PC-3 (cell line): ENCODE data around the gene EHHADH. TPM values are rescaled to one million over a fixed set of nuclear protein-coding genes. Genes with fewer than 3 reads are reported as not detected.
"Not testable (repeated sequence)": the region's sequence is repeated elsewhere in the genome, so short reads cannot be mapped to it uniquely, and the experiment has no call there.

Experiments
- ATAC-seq: fragments of 200-7000 bp; cut with Tn5 transposase; 2 replicates; pipeline ENCODE4 v1.9.1; 2020; ENCODE audit warnings: mild to moderate bottlenecking, moderate library complexity
- BruUV-seq: library from RNA; stranded (reverse); fragments of 400-500 nt; replicated peaks from 2 replicates; lab custom pipeline; 2021; lab: Mats Ljungman, UMichigan
- CTCF ChIA-PET: fragments of 300-600 bp; sonication (Branson Sonifier 250); formaldehyde crosslinking; loops from one replicate; lab custom pipeline; 2022; ENCODE audit warnings: antibody characterized with exemption; lab: Charles Lee
- POLR2A ChIA-PET: fragments of 300-600 bp; sonication (Branson Sonifier 250); formaldehyde crosslinking; loops from one replicate; lab custom pipeline; 2022; ENCODE audit warnings: antibody characterized with exemption; ENCODE audit not compliant: unreplicated experiment; lab: Charles Lee
- DNase-seq: peaks from one replicate; pipeline ENCODE4 v3.0.0-alpha.2; 2015
- H2AFZ ChIP-seq: fragments of 300-600 bp; sonication (generic); 2 replicates; pipeline ENCODE4 v1.6.0; 2016; ENCODE audit warnings: antibody characterized with exemption, low read length
- H3F3A ChIP-seq: fragments of 300-600 bp; sonication (generic); one replicate; pipeline ENCODE4 v1.6.0; 2017; ENCODE audit warnings: antibody characterized with exemption, low read length, control low read depth, mild to moderate bottlenecking; ENCODE audit not compliant: unreplicated experiment
- H3K27ac ChIP-seq: fragments of 300-600 bp; sonication (generic); 2 replicates; pipeline ENCODE4 v1.5.1; 2016; ENCODE audit warnings: mild to moderate bottlenecking, low read length
- H3K27me3 ChIP-seq: fragments of 300-600 bp; sonication (generic); 2 replicates; pipeline ENCODE4 v1.6.1; 2016; ENCODE audit warnings: low read length, mixed read lengths
- H3K36me3 ChIP-seq: fragments of 300-600 bp; sonication (generic); 2 replicates; pipeline ENCODE4 v1.6.1; 2016; ENCODE audit warnings: low read depth, mixed run types, low read length, mixed read lengths
- H3K4me1 ChIP-seq: fragments of 300-600 bp; sonication (generic); 2 replicates; pipeline ENCODE4 v1.5.1; 2016; ENCODE audit warnings: low read length; ENCODE audit not compliant: insufficient read depth
- H3K4me2 ChIP-seq: fragments of 300-600 bp; sonication (generic); 2 replicates; pipeline ENCODE4 v1.6.0; 2016; ENCODE audit warnings: low read length
- H3K4me3 ChIP-seq: fragments of 300-600 bp; sonication (generic); 2 replicates; pipeline ENCODE4 v1.5.1; 2016; ENCODE audit warnings: mild to moderate bottlenecking, low read length, mixed read lengths
- H3K79me2 ChIP-seq: fragments of 300-600 bp; sonication (generic); 2 replicates; pipeline ENCODE4 v1.6.1; 2017; ENCODE audit warnings: low read length, mixed read lengths
- H3K9ac ChIP-seq: fragments of 300-600 bp; sonication (generic); 2 replicates; pipeline ENCODE4 v1.6.0; 2016; ENCODE audit warnings: mild to moderate bottlenecking, low read length
- H3K9me2 ChIP-seq: fragments of 300-600 bp; sonication (generic); replicated peaks from 2 replicates; pipeline ENCODE4 v1.6.1; 2016; ENCODE audit warnings: mixed run types, low read length, mixed read lengths
- H3K9me3 ChIP-seq: fragments of 300-600 bp; sonication (generic); 2 replicates; pipeline ENCODE4 v1.6.1; 2016; ENCODE audit warnings: low read length, mixed read lengths
- H4K20me1 ChIP-seq: fragments of 300-600 bp; sonication (generic); 2 replicates; pipeline ENCODE4 v1.6.1; 2016; ENCODE audit warnings: low read length, mixed read lengths
- EZH2 ChIP-seq: fragments of 300-600 bp; sonication (generic); IDR thresholded peaks from one replicate; pipeline ENCODE4 v1.6.1; 2017; ENCODE audit warnings: antibody characterized with exemption, mild to moderate bottlenecking, low read length; ENCODE audit not compliant: unreplicated experiment
- EZH2phosphoT487 ChIP-seq: fragments of 300-600 bp; sonication (generic); IDR thresholded peaks from 2 replicates; pipeline ENCODE4 v1.6.1; 2018; ENCODE audit warnings: mild to moderate bottlenecking, antibody characterized with exemption, low read length, borderline replicate concordance
- intact Hi-C: fragments of 100-400 bp; cut with micrococcal nuclease; formaldehyde crosslinking; loops from 2 replicates; pipeline ENCODE4 v1.9.0; 2023
- total RNA-seq: library from RNA; depleted of rRNA; stranded (reverse); fragments of >200 nt; gene quantifications from 2 replicates; pipeline ENCODE4 v1.2.3, GENCODE V29; 2014
- TF ChIP-seq, protein P1 (sequence below): fragments of 300-600 bp; sonication (generic); conservative IDR thresholded peaks from 2 replicates; pipeline ENCODE4 v1.5.1; 2017; ENCODE audit warnings: antibody characterized with exemption, low read depth, mild to moderate bottlenecking, low read length

Gene EHHADH
- total RNA-seq, 1 experiment from 2014 or later: 7.1 TPM

DNA sequence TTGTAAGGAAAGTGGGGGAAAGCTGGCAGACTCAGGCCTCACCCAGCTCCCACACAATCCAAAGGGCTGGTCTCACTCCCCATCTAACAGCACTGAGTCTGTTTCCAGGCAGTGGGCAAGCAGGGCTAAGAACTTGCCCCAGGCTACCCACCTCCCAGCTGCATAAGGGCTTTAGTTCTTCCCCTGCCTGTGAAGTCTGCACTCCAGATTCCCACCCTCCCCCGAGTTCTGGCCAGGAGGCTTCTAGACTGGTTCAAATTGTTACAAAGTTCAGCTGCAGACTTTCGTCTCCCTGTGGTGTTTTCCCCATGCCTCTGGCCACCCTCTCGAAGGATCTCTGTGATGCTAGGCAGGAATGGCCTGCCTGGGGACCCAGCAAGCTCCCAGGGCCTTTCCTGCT lies 11.2 kb downstream of the EHHADH start:
- CTCF ChIA-PET: no interaction called here
- Histone ChIP-seq H3K9me3 (peaks cover 7% of the 10 kb centered on the region), H3K79me2 (no peaks in the 10 kb centered on the region), H3K9me2 (no peaks in the 10 kb centered on the region), H3K4me3 (no peak overlapping the region), H3K4me1 (no peaks in the 10 kb centered on the region), H3K4me2 (no peak overlapping the region), H3F3A (no peaks in the 10 kb centered on the region), H3K9ac (no peak overlapping the region), H3K27me3 (no peaks in the 10 kb centered on the region), H3K27ac (no peak overlapping the region), H2AFZ (no peak overlapping the region), H4K20me1 (no peaks in the 10 kb centered on the region), H3K36me3 (no peaks in the 10 kb centered on the region)
- no peak for DNase-seq
- intact Hi-C loops: no loop called here
- BruUV-seq: no TSS peak
- TF ChIP-seq EZH2: no peak
- TF ChIP-seq, protein P1, sequence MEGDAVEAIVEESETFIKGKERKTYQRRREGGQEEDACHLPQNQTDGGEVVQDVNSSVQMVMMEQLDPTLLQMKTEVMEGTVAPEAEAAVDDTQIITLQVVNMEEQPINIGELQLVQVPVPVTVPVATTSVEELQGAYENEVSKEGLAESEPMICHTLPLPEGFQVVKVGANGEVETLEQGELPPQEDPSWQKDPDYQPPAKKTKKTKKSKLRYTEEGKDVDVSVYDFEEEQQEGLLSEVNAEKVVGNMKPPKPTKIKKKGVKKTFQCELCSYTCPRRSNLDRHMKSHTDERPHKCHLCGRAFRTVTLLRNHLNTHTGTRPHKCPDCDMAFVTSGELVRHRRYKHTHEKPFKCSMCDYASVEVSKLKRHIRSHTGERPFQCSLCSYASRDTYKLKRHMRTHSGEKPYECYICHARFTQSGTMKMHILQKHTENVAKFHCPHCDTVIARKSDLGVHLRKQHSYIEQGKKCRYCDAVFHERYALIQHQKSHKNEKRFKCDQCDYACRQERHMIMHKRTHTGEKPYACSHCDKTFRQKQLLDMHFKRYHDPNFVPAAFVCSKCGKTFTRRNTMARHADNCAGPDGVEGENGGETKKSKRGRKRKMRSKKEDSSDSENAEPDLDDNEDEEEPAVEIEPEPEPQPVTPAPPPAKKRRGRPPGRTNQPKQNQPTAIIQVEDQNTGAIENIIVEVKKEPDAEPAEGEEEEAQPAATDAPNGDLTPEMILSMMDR: no peak
- no peak for TF ChIP-seq EZH2phosphoT487
- POLR2A ChIA-PET: no interaction called here
- no peak for ATAC-seq

DNA sequence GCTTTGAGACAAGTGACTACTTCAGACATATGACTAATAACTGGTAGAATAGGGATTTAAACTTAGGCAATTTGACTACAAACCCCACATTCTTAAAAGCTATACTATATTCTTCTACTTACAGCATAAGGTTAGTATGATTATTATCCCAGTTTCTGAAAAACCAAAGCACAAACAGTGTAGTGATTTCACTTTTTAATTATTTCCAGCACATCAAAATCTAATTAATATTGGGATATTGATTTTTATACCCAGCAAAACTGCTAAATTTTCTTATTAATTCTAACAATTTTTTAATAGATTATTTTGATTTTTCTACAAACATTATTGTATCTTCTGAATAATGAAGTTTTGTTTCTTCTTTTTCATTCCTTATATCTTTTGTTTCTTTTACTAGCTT lies 16.9 kb downstream of the EHHADH start:
- Histone ChIP-seq H2AFZ (no peak overlapping the region), H3K36me3 (peaks cover 19% of the 10 kb centered on the region), H3K4me2 (no peak overlapping the region), H3K9me2 (no peaks in the 10 kb centered on the region), H3K27me3 (no peaks in the 10 kb centered on the region), H3K27ac (no peak overlapping the region), H3F3A (no peaks in the 10 kb centered on the region), H3K9me3 (peaks cover 11% of the 10 kb centered on the region), H3K4me1 (no peaks in the 10 kb centered on the region), H4K20me1 (no peaks in the 10 kb centered on the region), H3K79me2 (no peaks in the 10 kb centered on the region), H3K9ac (no peak overlapping the region), H3K4me3 (no peak overlapping the region)
- ATAC-seq: no peak
- TF ChIP-seq, protein P1: no peak
- TF ChIP-seq EZH2 (no peak), EZH2phosphoT487 (no peak)
- ChIA-PET POLR2A (no interaction called here), CTCF (no interaction called here)
- intact Hi-C loops: no loop called here
- BruUV-seq: no TSS peak
- DNase-seq: no peak

DNA sequence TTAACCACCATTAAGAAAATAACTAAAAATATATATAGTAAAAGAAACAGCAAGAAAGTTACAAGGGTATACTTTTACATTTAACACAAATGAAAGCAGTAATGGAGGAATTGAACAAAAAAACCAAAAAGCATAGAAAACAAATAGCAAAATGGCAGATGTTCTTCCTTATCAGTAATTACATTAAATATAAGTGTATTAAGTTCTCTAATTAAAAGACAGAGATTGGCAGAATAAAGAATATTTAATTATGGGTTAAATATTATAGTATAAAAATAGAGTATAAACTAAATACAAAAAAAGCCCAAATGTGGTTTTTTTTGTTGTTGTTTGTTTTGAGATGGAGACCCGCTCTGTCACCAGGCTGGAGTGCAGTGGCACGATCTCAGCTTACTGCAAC lies 20.5 kb downstream of the EHHADH start:
- TF ChIP-seq EZH2: no peak
- TF ChIP-seq, protein P1: no peak
- no peaks in the 10 kb centered on the region for H3F3A ChIP-seq
- no peaks in the 10 kb centered on the region for H3K9me2 ChIP-seq
- no peak overlapping the region for H3K4me2 ChIP-seq
- no TSS peak for BruUV-seq
- H4K20me1 ChIP-seq: no peaks in the 10 kb centered on the region
- intact Hi-C loops: no loop called here
- no peaks in the 10 kb centered on the region for H3K4me1 ChIP-seq
- POLR2A ChIA-PET: no interaction called here
- no peak overlapping the region for H3K9ac ChIP-seq
- no peak overlapping the region for H2AFZ ChIP-seq
- ATAC-seq (no peak), DNase-seq (no peak)
- no peaks in the 10 kb centered on the region for H3K27me3 ChIP-seq
- no peak overlapping the region for H3K4me3 ChIP-seq
- H3K79me2 ChIP-seq: no peaks in the 10 kb centered on the region
- CTCF ChIA-PET: no interaction called here
- H3K27ac ChIP-seq: no peak overlapping the region
- H3K9me3 ChIP-seq: peaks cover 11% of the 10 kb centered on the region
- H3K36me3 ChIP-seq: peaks cover 19% of the 10 kb centered on the region

DNA sequence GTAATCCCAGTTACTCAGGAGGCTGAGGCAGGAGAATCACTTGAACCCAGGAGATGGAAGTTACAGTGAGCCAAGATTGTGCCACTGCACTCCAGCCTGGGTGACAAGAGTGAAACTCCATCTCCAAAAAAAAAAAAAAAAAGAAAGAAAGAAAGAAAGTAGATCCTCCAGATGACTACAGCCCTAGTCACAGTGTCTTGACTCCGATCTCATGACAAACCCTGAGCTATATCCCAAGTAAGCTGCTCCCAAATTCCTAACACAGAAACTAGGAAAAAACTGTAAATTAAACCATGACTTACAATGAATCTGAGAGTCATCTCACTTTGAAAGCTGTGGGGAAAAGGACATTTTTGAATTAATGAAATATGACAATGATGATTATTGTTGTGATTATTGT lies 27.3 kb downstream of the EHHADH start:
- CTCF ChIA-PET, intact Hi-C loops, H2AFZ ChIP-seq: not testable (repeated sequence)

More for the DNA sequence above, 27.3 kb downstream of the EHHADH start:
- H3K27me3 ChIP-seq, H3K4me1 ChIP-seq, BruUV-seq, ATAC-seq, H3K9ac ChIP-seq, H3K27ac ChIP-seq, H3K9me2 ChIP-seq, H3K4me3 ChIP-seq, POLR2A ChIA-PET, DNase-seq, H3K4me2 ChIP-seq, H3K36me3 ChIP-seq, H3K9me3 ChIP-seq, H3F3A ChIP-seq, H3K79me2 ChIP-seq, H4K20me1 ChIP-seq: not testable (repeated sequence)
